Endothelial cell of umbilical vein (primary cell): Measurements from ENCODE around the gene CDH23.

Experiments used
- CTCF ChIP-seq, 2 donors: IDR thresholded peaks; 1 replicate in 1 of 2; 2 replicates in 1 of 2; pipeline ENCODE4 v1.5.1; 2011; ENCODE audit warnings: low read length in 2 of 2, mild to moderate bottlenecking in 2 of 2, moderate library complexity in 2 of 2, control low read depth in 1 of 2, inconsistent platforms in 1 of 2, low read depth in 1 of 2; ENCODE audit not compliant: insufficient read depth in 1 of 2; ENCODE audit errors: extremely low read depth in 1 of 2
- MAX ChIP-seq: IDR thresholded peaks from 2 replicates; pipeline ENCODE4 v1.6.1; 2011; ENCODE audit not compliant: insufficient read depth, insufficient read length
- POLR2A ChIP-seq: IDR thresholded peaks from 2 replicates; pipeline ENCODE4 v1.6.1; 2012; ENCODE audit warnings: low read depth, mild to moderate bottlenecking, control low read depth, low read length

- TF ChIP-seq POLR2A, result no peak
- TF ChIP-seq MAX, result no peak
- no peak for TF ChIP-seq CTCF (IDR thresholded peaks at IDR 0.05; ENCODE audit: extremely low read depth in 1 of 2, insufficient read depth in 1 of 2, low read depth in 1 of 2, low read length in 2 of 2)
Measured at GRCh38 chr10:71810048-71810750, 413.5 kb downstream of the CDH23 start.
